OCI-LY7 (cell line): ENCODE results near the gene WDR90.

ENCODE experiments used
- EZH2phosphoT487 ChIP-seq: fragments of 200-600 bp; sonication (generic); IDR thresholded peaks from 2 replicates; pipeline ENCODE4 v1.6.1; 2018; ENCODE audit warnings: low read depth, borderline replicate concordance, mild to moderate bottlenecking, mixed run types, antibody characterized with exemption, low read length, moderate library complexity, mixed read lengths
- TF ChIP-seq, protein P1 (sequence below): fragments of 200-600 bp; sonication (generic); conservative IDR thresholded peaks from 2 replicates; pipeline ENCODE4 v1.5.1; 2014; ENCODE audit warnings: mild to moderate bottlenecking, antibody characterized with exemption, low read length, moderate library complexity, mixed read lengths

DNA sequence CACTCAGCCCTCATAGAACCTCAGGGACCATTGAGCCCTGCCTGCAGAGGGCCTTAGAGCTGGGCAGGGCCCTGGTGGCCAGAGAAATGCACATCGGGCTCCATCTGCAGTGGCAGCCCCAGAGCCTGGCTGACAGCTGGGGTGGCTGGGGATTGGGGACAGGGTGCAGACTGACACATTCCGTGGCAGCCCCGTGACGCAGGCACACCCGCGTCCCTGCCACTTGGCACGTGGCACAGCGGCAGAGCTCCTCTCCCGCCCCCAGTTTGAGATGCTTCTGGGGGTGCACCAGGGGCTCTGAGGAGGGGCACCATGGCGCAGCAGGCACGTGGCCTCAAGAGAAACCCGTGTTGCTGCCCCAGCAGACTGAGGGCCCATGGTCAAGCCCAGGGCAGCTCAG is 54.2 kb downstream of the WDR90 start:
- TF ChIP-seq, protein P1, sequence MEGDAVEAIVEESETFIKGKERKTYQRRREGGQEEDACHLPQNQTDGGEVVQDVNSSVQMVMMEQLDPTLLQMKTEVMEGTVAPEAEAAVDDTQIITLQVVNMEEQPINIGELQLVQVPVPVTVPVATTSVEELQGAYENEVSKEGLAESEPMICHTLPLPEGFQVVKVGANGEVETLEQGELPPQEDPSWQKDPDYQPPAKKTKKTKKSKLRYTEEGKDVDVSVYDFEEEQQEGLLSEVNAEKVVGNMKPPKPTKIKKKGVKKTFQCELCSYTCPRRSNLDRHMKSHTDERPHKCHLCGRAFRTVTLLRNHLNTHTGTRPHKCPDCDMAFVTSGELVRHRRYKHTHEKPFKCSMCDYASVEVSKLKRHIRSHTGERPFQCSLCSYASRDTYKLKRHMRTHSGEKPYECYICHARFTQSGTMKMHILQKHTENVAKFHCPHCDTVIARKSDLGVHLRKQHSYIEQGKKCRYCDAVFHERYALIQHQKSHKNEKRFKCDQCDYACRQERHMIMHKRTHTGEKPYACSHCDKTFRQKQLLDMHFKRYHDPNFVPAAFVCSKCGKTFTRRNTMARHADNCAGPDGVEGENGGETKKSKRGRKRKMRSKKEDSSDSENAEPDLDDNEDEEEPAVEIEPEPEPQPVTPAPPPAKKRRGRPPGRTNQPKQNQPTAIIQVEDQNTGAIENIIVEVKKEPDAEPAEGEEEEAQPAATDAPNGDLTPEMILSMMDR = no peak
- no peak for TF ChIP-seq EZH2phosphoT487
